Osteocyte (in vitro differentiated cells): ENCODE results near the gene OSBPL6. TPM values are rescaled to one million over a fixed set of nuclear protein-coding genes. Genes with fewer than 3 reads are reported as not detected.
"Not testable (repeated sequence)": the region's sequence is repeated elsewhere in the genome, so short reads cannot be mapped to it uniquely, and the experiment has no call there.

ENCODE experiments used
- DNase-seq: peaks from one replicate; pipeline ENCODE4 v3.0.0; 2021; ENCODE audit warnings: mixed read lengths; ENCODE audit not compliant: unreplicated experiment; ENCODE audit errors: extremely low spot score
- H3K27ac Mint-ChIP-seq: one replicate; pipeline ENCODE4 v1.8.0; 2021; ENCODE audit warnings: mild to moderate bottlenecking, mixed read lengths; ENCODE audit not compliant: unreplicated experiment
- H3K27me3 Mint-ChIP-seq: one replicate; pipeline ENCODE4 v1.8.0; 2021; ENCODE audit warnings: mixed read lengths; ENCODE audit not compliant: unreplicated experiment
- H3K36me3 Mint-ChIP-seq: one replicate; pipeline ENCODE4 v1.8.0; 2021; ENCODE audit warnings: mixed read lengths; ENCODE audit not compliant: unreplicated experiment
- H3K4me1 Mint-ChIP-seq: one replicate; pipeline ENCODE4 v1.8.0; 2021; ENCODE audit warnings: mixed read lengths; ENCODE audit not compliant: unreplicated experiment
- H3K4me3 Mint-ChIP-seq: one replicate; pipeline ENCODE4 v1.8.0; 2021; ENCODE audit warnings: mild to moderate bottlenecking, moderate library complexity, mixed read lengths; ENCODE audit not compliant: unreplicated experiment
- H3K9me3 Mint-ChIP-seq: one replicate; pipeline ENCODE4 v1.8.0; 2021; ENCODE audit warnings: mixed read lengths; ENCODE audit not compliant: unreplicated experiment
- CTCF ChIP-seq: fragments of 200-600 bp; sonication (generic); IDR thresholded peaks from 2 replicates; pipeline ENCODE4 v1.5.0; 2021; ENCODE audit warnings: antibody characterized with exemption, mild to moderate bottlenecking, moderate library complexity
- total RNA-seq: library from RNA; stranded (reverse); gene quantifications from 2 replicates; pipeline ENCODE4 v1.2.1, GENCODE V29; 2021

OSBPL6 gene
- total RNA-seq, 1 donor from 2014 or later, result 3.9 TPM

DNA sequence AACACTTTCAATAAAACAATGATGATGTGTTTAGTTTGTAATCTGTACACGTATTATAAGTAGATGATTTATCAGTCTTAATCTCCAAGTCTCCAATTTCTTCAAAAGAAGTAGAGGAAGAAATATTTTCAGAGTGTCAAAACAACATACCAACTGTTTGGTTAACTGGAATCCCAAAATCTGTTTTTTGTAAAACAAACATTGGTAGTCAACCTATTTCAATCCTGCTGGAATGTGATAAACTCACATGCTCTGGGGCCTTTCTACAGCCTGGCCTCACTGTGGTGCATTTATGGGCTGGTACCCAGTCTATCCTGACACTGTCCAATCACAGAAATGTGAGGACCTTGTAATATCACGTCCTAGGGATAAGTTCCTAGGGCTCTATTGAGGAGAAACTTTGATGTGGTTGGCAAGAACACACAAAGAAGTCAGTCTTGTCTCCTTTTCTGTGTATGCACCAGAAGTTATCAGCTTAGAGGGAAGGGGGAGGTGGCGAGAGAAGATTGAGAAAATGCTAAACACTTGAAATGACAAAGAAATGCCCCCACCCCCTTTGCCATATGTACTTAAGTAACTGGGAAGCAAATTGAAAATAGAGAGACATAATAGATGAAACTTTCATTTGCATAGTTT is 209.5 kb downstream of the OSBPL6 start:
- no peaks in the 10 kb centered on the region for H3K36me3 Mint-ChIP-seq

DNA sequence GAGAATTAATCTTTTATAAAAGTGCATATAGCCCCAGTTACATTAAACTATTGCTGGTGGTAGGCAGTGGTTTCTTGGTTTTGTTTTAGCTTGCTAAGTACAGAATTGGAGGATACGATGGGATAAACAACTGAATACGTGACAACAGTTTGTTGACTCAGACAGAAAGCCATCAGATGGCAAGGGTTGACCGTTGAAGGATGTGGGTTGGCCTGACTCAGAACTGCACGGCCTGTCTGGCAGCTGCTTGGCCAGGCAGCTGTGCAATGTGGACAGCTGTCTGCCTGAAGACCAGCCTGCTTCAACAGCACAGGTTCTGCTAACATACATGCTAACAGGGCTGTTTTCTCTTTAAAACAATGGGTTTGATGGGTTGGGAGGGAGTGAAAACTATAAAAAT is 210.1 kb downstream of the OSBPL6 start:
- no peak for DNase-seq
- no peak for TF ChIP-seq CTCF
- Mint-ChIP-seq H3K36me3 (no peaks in the 10 kb centered on the region), H3K4me3 (no peak overlapping the region), H3K4me1 (peaks cover 4% of the 10 kb centered on the region), H3K9me3 (no peaks in the 10 kb centered on the region), H3K27ac (no peak overlapping the region), H3K27me3 (peaks cover 8% of the 10 kb centered on the region)

More for the DNA sequence above, 209.5 kb downstream of the OSBPL6 start:
- no peak overlapping the region for H3K4me3 Mint-ChIP-seq
- H3K27ac Mint-ChIP-seq, result no peak overlapping the region
- no peaks in the 10 kb centered on the region for H3K9me3 Mint-ChIP-seq
- peaks cover 8% of the 10 kb centered on the region for H3K27me3 Mint-ChIP-seq
- peaks cover 1% of the 10 kb centered on the region for H3K4me1 Mint-ChIP-seq
- no peak for DNase-seq
- TF ChIP-seq CTCF, result no peak

DNA sequence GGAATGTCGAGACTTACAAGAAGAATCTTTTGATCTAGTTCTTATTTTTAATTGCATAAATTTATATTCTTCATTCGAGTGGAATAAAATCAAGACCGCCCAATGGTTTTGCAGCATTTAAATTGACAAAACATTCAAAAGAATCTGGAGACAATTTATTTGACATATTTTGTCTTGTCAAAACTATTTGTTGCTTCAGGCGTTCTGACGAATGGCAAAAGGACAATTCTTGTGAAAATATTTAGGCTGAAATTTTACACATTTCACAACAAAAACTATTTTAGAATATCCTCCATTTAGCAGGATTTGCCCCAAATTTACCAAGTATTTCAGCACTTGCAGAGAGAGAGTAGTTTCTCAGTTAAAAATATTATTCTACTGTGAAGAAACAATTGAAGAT is 214.9 kb downstream of the OSBPL6 start:
- no peak for DNase-seq
- peaks cover 7% of the 10 kb centered on the region for H3K27me3 Mint-ChIP-seq
- peaks cover 16% of the 10 kb centered on the region for H3K4me1 Mint-ChIP-seq
- H3K4me3 Mint-ChIP-seq, result no peak overlapping the region
- H3K9me3 Mint-ChIP-seq, result no peaks in the 10 kb centered on the region
- TF ChIP-seq CTCF, result no peak
- no peak overlapping the region for H3K27ac Mint-ChIP-seq
- no peaks in the 10 kb centered on the region for H3K36me3 Mint-ChIP-seq

DNA sequence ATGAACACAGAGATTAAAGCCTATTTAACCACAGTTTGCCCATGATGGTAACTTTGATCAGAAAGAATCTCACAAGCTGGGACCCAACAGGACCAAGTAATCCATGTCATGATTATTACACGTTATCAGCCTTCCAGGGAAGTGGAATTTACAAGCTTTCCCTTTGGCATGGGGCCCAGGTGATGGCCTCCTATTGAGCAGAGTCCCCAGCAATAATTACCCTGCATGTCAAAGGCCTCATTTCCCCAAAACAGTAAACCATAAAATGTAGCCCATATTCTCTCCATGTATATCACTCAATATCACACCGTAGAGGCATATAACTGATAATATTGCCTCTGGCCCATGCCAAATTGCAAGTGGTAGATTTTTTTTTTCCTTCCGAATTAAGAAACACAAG is 217.7 kb downstream of the OSBPL6 start:
- H3K36me3 Mint-ChIP-seq, result no peaks in the 10 kb centered on the region
- no peak for DNase-seq
- no peaks in the 10 kb centered on the region for H3K9me3 Mint-ChIP-seq
- TF ChIP-seq CTCF, result no peak
- H3K27ac Mint-ChIP-seq, result no peak overlapping the region
- H3K27me3 Mint-ChIP-seq, result peaks cover 7% of the 10 kb centered on the region
- peaks cover 25% of the 10 kb centered on the region for H3K4me1 Mint-ChIP-seq
- H3K4me3 Mint-ChIP-seq, result peak overlapping the region; percentile 26

DNA sequence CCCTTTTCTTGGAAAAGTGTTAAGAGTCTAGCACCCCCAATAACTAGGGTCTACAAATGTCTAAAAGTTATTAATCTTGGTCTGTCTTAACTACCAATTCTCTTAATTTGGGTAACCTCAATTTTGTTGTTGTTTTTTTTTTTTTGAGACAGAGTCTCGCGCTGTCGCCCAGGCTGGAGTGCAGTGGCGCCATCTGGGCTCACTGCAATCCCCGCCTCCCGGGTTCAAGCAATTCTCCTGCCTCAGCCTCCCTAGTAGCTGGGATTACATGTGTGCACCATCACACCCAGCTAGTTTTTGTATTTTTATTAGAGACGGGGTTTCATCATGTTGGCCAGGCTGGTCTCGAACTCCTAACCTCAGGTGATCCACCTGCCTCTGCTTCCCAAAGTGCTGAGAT is 218.1 kb downstream of the OSBPL6 start:
- DNase-seq, H3K27me3 Mint-ChIP-seq, H3K27ac Mint-ChIP-seq, H3K4me3 Mint-ChIP-seq, H3K9me3 Mint-ChIP-seq, H3K36me3 Mint-ChIP-seq: not testable (repeated sequence)
- H3K4me1 Mint-ChIP-seq, result peaks cover 25% of the 10 kb centered on the region
